NCI-H1930 (cell line): Measurements from ENCODE around the gene CSGALNACT2.

Source experiments
- DNase-seq, 2 experiments: peaks; one replicate each; lab custom pipeline; 2025; lab: John Stamatoyannopoulos, UW

Gene CSGALNACT2

GRCh38 chr10:43230101-43230908 is 92.1 kb downstream of the CSGALNACT2 start:
- DNase-seq, result no peak

- no peak for DNase-seq
Observed at GRCh38 chr10:43230909-43231522, 92.8 kb downstream of the CSGALNACT2 start.

GRCh38 chr10:43231523-43232078 is 93.4 kb downstream of the CSGALNACT2 start:
- no peak for DNase-seq

- DNase-seq, result no peak
Observed at GRCh38 chr10:43233601-43234430, 95.6 kb downstream of the CSGALNACT2 start.

- DNase-seq, result no peak
Observed at GRCh38 chr10:43234471-43235041, 96.3 kb downstream of the CSGALNACT2 start.
